Smooth muscle cell (in vitro differentiated cells): ENCODE results near the gene TMEM52. TPM values are rescaled to one million over a fixed set of nuclear protein-coding genes. Genes with fewer than 3 reads are reported as not detected.

Experiments used
- DNase-seq: peaks from one replicate; lab custom pipeline; 2025; ENCODE audit not compliant: unreplicated experiment; lab: John Stamatoyannopoulos, UW
- H2AFZ ChIP-seq: fragments of 200-600 bp; sonication (generic); 2 replicates; pipeline ENCODE4 v1.6.0; 2016; ENCODE audit warnings: antibody characterized with exemption, low read depth, mild to moderate bottlenecking
- H3F3A ChIP-seq: fragments of 200-600 bp; sonication (generic); 2 replicates; pipeline ENCODE4 v1.6.0; 2017; ENCODE audit warnings: antibody characterized with exemption, low read depth
- H3K27ac ChIP-seq: fragments of 200-600 bp; sonication (generic); 2 replicates; pipeline ENCODE4 v1.5.1; 2016; ENCODE audit warnings: low read depth, mild to moderate bottlenecking
- H3K27me3 ChIP-seq: fragments of 200-600 bp; sonication (generic); 2 replicates; pipeline ENCODE4 v1.6.1; 2016; ENCODE audit warnings: low read depth, mild to moderate bottlenecking
- H3K36me3 ChIP-seq: fragments of 200-600 bp; sonication (generic); 2 replicates; pipeline ENCODE4 v1.5.1; 2016; ENCODE audit warnings: low read depth
- H3K4me1 ChIP-seq: fragments of 200-600 bp; sonication (generic); 2 replicates; pipeline ENCODE4 v1.5.1; 2016; ENCODE audit warnings: low read depth
- H3K4me2 ChIP-seq: fragments of 200-600 bp; sonication (generic); 2 replicates; pipeline ENCODE4 v1.6.0; 2016; ENCODE audit warnings: mild to moderate bottlenecking
- H3K4me3 ChIP-seq: fragments of 200-600 bp; sonication (generic); 2 replicates; pipeline ENCODE4 v1.5.1; 2016; ENCODE audit warnings: mild to moderate bottlenecking
- H3K79me2 ChIP-seq: fragments of 200-600 bp; sonication (generic); 2 replicates; pipeline ENCODE4 v1.6.0; 2016; ENCODE audit warnings: low read depth, mild to moderate bottlenecking
- H3K9ac ChIP-seq: fragments of 200-600 bp; sonication (generic); 2 replicates; pipeline ENCODE4 v1.6.0; 2016; ENCODE audit warnings: low read depth
- H3K9me3 ChIP-seq: fragments of 200-600 bp; sonication (generic); replicated peaks from 2 replicates; pipeline ENCODE4 v1.5.1; 2016; ENCODE audit warnings: low read depth
- H4K20me1 ChIP-seq: fragments of 200-600 bp; sonication (generic); 2 replicates; pipeline ENCODE4 v1.6.0; 2016; ENCODE audit warnings: low read depth
- WGBS: methylation state at CpG from one replicate; pipeline ENCODE4 v1.1.7; 2016; ENCODE audit warnings: low lambda C conversion rate; 5-methylcytosine and 5-hydroxymethylcytosine counted together
- polyA plus RNA-seq: library from polyadenylated mRNA; unstranded; fragments of >200 nt; fragmentation: Nextera tagmentation; extraction: Ambion mirVana; gene quantifications from 2 replicates; pipeline ENCODE4 v1.2.1, GENCODE V29; 2016
- total RNA-seq: library from RNA; depleted of rRNA; stranded (reverse); fragments of >200 nt; gene quantifications from 2 replicates; pipeline ENCODE4 v1.2.3, GENCODE V29; 2014
- TF ChIP-seq, protein P1 (sequence below): fragments of 200-600 bp; sonication (generic); IDR thresholded peaks from 2 replicates; pipeline ENCODE4 v1.5.1; 2017; ENCODE audit warnings: borderline replicate concordance, mild to moderate bottlenecking, antibody characterized with exemption; ENCODE audit not compliant: insufficient read depth, poor library complexity, severe bottlenecking

TMEM52 gene
- total and polyA plus RNA-seq, 2 experiments from 2014 or later, result 0.18 to 1.7 TPM

- Histone ChIP-seq H3K79me2 (no peaks in the 10 kb centered on the region), H3K36me3 (no peaks in the 10 kb centered on the region), H3K9ac (no peak overlapping the region), H4K20me1 (no peaks in the 10 kb centered on the region), H3F3A (no peaks in the 10 kb centered on the region), H3K4me3 (no peak overlapping the region), H3K4me2 (no peak overlapping the region), H3K27me3 (no peaks in the 10 kb centered on the region), H3K9me3 (no peaks in the 10 kb centered on the region), H3K4me1 (no peaks in the 10 kb centered on the region), H2AFZ (no peak overlapping the region), H3K27ac (no peak overlapping the region)
- no peak for DNase-seq
- TF ChIP-seq, protein P1, sequence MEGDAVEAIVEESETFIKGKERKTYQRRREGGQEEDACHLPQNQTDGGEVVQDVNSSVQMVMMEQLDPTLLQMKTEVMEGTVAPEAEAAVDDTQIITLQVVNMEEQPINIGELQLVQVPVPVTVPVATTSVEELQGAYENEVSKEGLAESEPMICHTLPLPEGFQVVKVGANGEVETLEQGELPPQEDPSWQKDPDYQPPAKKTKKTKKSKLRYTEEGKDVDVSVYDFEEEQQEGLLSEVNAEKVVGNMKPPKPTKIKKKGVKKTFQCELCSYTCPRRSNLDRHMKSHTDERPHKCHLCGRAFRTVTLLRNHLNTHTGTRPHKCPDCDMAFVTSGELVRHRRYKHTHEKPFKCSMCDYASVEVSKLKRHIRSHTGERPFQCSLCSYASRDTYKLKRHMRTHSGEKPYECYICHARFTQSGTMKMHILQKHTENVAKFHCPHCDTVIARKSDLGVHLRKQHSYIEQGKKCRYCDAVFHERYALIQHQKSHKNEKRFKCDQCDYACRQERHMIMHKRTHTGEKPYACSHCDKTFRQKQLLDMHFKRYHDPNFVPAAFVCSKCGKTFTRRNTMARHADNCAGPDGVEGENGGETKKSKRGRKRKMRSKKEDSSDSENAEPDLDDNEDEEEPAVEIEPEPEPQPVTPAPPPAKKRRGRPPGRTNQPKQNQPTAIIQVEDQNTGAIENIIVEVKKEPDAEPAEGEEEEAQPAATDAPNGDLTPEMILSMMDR, result no peak
- 93% methylated on average over 9 of the region's 10 CpGs for WGBS
These were observed 46.5 kb upstream of the TMEM52 start for GRCh38 chr1:1965546-1965945.

DNA sequence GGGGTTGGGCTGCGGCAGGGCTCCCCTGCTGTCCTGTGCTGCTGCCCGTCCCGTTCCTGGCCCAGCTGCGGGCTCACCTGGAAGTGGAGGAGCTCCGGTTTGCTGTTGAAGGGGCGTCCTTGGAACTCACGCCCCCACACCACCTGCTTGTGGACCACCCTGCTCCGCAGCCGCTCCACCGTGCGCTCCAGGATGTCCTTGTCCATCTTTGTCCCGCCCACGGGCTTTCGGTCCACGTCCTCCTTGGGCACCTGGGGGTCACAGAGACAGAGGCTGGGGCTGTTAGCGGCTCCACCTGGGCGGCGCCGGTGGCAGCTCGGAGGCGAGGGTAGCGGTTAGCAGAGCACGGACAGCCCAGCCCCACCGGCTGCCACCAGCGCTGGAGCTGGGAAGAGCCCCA is 45.7 kb upstream of the TMEM52 start:
- TF ChIP-seq, protein P1, result no peak
- no peak overlapping the region for H3K4me2 ChIP-seq
- no peak overlapping the region for H2AFZ ChIP-seq

GRCh38 chr1:1963570-1963969 is 44.5 kb upstream of the TMEM52 start:
- no peak for DNase-seq
- WGBS, result 91% methylated on average over 17 of the region's 17 CpGs
- no peaks in the 10 kb centered on the region for H3K36me3 ChIP-seq

More for the DNA sequence above, 45.7 kb upstream of the TMEM52 start:
- no peak overlapping the region for H3K27ac ChIP-seq
- no peaks in the 10 kb centered on the region for H3K27me3 ChIP-seq
- H3K36me3 ChIP-seq, result no peaks in the 10 kb centered on the region
- H3K4me1 ChIP-seq, result no peaks in the 10 kb centered on the region
- H3K9ac ChIP-seq, result no peak overlapping the region
- H3K79me2 ChIP-seq, result no peaks in the 10 kb centered on the region
- DNase-seq, result no peak
- no peaks in the 10 kb centered on the region for H3K9me3 ChIP-seq
- 94% methylated on average over 25 of the region's 25 CpGs for WGBS
- no peaks in the 10 kb centered on the region for H4K20me1 ChIP-seq
- H3F3A ChIP-seq, result no peaks in the 10 kb centered on the region
- no peak overlapping the region for H3K4me3 ChIP-seq

DNA sequence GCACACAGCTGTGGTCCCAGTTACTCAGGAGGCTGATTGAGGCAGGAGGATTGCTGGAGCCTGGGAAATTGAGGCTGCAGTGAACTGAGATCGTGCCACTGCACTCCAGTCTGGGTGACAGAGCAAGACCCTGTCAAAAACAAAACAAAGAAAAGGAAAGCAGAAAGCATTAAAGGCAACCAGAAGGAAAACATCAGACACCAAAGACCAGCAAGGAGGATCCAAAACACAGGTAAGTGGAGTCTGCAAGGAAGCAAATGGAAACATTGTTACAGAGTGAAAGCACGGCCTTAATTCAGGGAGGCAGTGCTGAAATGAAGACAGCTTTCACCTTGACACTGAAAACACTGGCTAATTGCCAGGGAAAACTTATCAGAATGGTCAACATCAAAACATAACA is 43.7 kb upstream of the TMEM52 start:
- TF ChIP-seq, protein P1, result no peak
- no peak overlapping the region for H3K9ac ChIP-seq
- no peaks in the 10 kb centered on the region for H3F3A ChIP-seq
- H3K27ac ChIP-seq, result no peak overlapping the region
- no peaks in the 10 kb centered on the region for H3K4me1 ChIP-seq
- no peak overlapping the region for H3K4me2 ChIP-seq
- H4K20me1 ChIP-seq, result no peaks in the 10 kb centered on the region
- H3K27me3 ChIP-seq, result no peaks in the 10 kb centered on the region
- no peaks in the 10 kb centered on the region for H3K9me3 ChIP-seq
- no peak overlapping the region for H3K4me3 ChIP-seq
- no peaks in the 10 kb centered on the region for H3K79me2 ChIP-seq
- no peak overlapping the region for H2AFZ ChIP-seq
- DNase-seq, result no peak
- no peaks in the 10 kb centered on the region for H3K36me3 ChIP-seq
- whole genome bisulfite sequencing, result 88% methylated on average over 2 of the region's 2 CpGs

More at GRCh38 chr1:1963570-1963969, 44.5 kb upstream of the TMEM52 start:
- Histone ChIP-seq H3K4me3 (no peak overlapping the region), H3K4me2 (no peak overlapping the region), H3K79me2 (no peaks in the 10 kb centered on the region), H3K27ac (no peak overlapping the region), H3F3A (no peaks in the 10 kb centered on the region), H3K27me3 (no peaks in the 10 kb centered on the region), H2AFZ (no peak overlapping the region), H4K20me1 (no peaks in the 10 kb centered on the region), H3K9me3 (no peaks in the 10 kb centered on the region), H3K9ac (no peak overlapping the region), H3K4me1 (no peaks in the 10 kb centered on the region)
- TF ChIP-seq, protein P1, result no peak
